Osteocyte (in vitro differentiated cells): ENCODE results near the gene IL12RB1. TPM values are rescaled to one million over a fixed set of nuclear protein-coding genes. Genes with fewer than 3 reads are reported as not detected.

ENCODE experiments used
- DNase-seq: peaks from one replicate; pipeline ENCODE4 v3.0.0; 2021; ENCODE audit warnings: mixed read lengths; ENCODE audit not compliant: unreplicated experiment; ENCODE audit errors: extremely low spot score
- H3K27ac Mint-ChIP-seq: one replicate; pipeline ENCODE4 v1.8.0; 2021; ENCODE audit warnings: mild to moderate bottlenecking, mixed read lengths; ENCODE audit not compliant: unreplicated experiment
- H3K27me3 Mint-ChIP-seq: one replicate; pipeline ENCODE4 v1.8.0; 2021; ENCODE audit warnings: mixed read lengths; ENCODE audit not compliant: unreplicated experiment
- H3K36me3 Mint-ChIP-seq: one replicate; pipeline ENCODE4 v1.8.0; 2021; ENCODE audit warnings: mixed read lengths; ENCODE audit not compliant: unreplicated experiment
- H3K4me1 Mint-ChIP-seq: one replicate; pipeline ENCODE4 v1.8.0; 2021; ENCODE audit warnings: mixed read lengths; ENCODE audit not compliant: unreplicated experiment
- H3K4me3 Mint-ChIP-seq: one replicate; pipeline ENCODE4 v1.8.0; 2021; ENCODE audit warnings: mild to moderate bottlenecking, moderate library complexity, mixed read lengths; ENCODE audit not compliant: unreplicated experiment
- H3K9me3 Mint-ChIP-seq: one replicate; pipeline ENCODE4 v1.8.0; 2021; ENCODE audit warnings: mixed read lengths; ENCODE audit not compliant: unreplicated experiment
- total RNA-seq: library from RNA; stranded (reverse); gene quantifications from 2 replicates; pipeline ENCODE4 v1.2.1, GENCODE V29; 2021
- TF ChIP-seq, protein P1 (sequence below): fragments of 200-600 bp; sonication (generic); IDR thresholded peaks from 2 replicates; pipeline ENCODE4 v1.5.0; 2021; ENCODE audit warnings: antibody characterized with exemption, mild to moderate bottlenecking, moderate library complexity

Gene IL12RB1
- total RNA-seq, 1 donor from 2014 or later: 0.51 TPM

DNA sequence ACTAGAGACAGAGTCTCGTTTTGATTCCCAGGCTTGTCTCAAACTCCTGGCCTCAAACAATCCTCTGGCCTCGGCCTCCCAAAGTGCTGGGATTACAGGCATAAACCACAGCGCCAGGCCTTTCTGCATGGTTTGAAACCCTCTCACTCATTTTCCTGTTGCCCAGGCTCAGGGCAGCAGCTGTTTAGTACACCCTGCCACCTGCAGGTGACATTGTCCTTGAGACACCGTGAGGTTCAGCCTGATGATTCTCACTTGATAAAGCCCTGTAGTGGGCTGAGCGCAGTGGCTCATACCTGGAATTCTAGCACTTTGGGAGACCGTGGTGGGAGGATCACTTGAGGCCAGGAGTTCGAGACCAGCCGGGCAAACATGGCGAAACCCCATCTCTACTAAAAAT lies 12.5 kb downstream of the IL12RB1 start:
- TF ChIP-seq, protein P1, sequence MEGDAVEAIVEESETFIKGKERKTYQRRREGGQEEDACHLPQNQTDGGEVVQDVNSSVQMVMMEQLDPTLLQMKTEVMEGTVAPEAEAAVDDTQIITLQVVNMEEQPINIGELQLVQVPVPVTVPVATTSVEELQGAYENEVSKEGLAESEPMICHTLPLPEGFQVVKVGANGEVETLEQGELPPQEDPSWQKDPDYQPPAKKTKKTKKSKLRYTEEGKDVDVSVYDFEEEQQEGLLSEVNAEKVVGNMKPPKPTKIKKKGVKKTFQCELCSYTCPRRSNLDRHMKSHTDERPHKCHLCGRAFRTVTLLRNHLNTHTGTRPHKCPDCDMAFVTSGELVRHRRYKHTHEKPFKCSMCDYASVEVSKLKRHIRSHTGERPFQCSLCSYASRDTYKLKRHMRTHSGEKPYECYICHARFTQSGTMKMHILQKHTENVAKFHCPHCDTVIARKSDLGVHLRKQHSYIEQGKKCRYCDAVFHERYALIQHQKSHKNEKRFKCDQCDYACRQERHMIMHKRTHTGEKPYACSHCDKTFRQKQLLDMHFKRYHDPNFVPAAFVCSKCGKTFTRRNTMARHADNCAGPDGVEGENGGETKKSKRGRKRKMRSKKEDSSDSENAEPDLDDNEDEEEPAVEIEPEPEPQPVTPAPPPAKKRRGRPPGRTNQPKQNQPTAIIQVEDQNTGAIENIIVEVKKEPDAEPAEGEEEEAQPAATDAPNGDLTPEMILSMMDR: no peak
- Mint-ChIP-seq H3K27ac (no peak overlapping the region), H3K27me3 (peaks cover 3% of the 10 kb centered on the region), H3K9me3 (no peaks in the 10 kb centered on the region), H3K4me3 (no peak overlapping the region), H3K4me1 (no peaks in the 10 kb centered on the region), H3K36me3 (no peaks in the 10 kb centered on the region)
- DNase-seq: no peak

DNA sequence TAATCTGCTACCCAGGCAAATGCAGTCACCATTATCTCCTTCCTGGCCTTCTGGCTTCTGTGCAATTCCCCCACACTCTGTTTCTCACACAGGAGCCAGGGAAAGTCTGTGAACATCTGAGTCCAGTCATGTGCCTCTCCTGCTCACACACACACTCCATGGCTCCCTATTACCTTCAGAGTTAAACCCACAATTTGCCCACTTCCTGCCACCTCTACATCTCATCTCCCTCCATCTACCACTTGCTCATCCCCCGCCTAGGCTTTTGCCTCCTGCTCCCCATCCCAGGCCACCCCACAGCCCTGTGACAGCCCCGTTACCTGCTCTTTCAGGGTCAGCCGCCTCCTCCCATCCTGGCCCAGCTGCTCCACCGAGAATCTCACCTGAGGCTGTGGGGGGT lies 13.5 kb downstream of the IL12RB1 start:
- no peak overlapping the region for H3K27ac Mint-ChIP-seq
- H3K4me3 Mint-ChIP-seq: no peak overlapping the region
- no peak for DNase-seq
- no peaks in the 10 kb centered on the region for H3K36me3 Mint-ChIP-seq
- H3K4me1 Mint-ChIP-seq: no peaks in the 10 kb centered on the region
- TF ChIP-seq, protein P1: no peak
- H3K27me3 Mint-ChIP-seq: peaks cover 3% of the 10 kb centered on the region
- no peaks in the 10 kb centered on the region for H3K9me3 Mint-ChIP-seq

DNA sequence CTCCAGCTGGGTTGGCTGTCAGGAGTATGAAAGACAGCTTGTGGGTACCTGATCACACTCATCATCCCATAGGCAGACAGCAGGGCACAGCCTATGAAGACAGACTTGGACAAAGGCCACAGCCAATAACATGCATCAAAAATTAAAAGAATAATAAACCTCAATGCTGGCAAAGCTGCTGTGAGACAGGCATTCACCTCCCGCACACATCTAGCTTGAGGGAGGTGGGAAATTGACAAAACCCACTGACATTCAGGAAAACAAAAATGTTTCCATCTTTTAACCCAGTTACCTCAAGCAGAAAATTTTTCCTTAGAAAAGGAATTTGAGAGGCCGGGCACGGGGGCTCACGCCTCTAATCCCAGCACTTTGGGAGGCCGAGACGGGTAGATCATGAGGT lies 14.4 kb downstream of the IL12RB1 start:
- Mint-ChIP-seq H3K9me3 (no peaks in the 10 kb centered on the region), H3K4me1 (no peaks in the 10 kb centered on the region), H3K4me3 (no peak overlapping the region), H3K27ac (no peak overlapping the region), H3K27me3 (peaks cover 3% of the 10 kb centered on the region), H3K36me3 (no peaks in the 10 kb centered on the region)
- TF ChIP-seq, protein P1: no peak
- no peak for DNase-seq

DNA sequence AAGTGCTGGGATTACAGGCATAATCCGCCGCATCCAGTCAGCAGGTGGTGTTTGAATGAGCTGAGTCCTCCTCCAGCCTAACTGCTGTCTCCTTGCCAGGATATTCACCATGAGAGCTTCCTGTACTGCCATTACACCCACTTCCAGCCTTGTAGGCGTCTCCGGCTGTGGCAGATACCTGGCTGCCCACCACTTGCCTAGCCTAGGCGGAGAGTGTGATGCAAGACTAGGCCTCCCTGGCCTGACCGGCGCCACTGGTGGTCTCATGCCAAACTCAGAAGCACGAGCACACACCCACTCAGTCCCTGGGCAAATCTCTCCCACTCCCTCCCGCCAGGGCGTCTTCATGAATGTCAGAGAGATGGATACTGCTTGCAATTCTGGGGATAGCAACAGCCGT lies 16.6 kb downstream of the IL12RB1 start:
- peaks cover 3% of the 10 kb centered on the region for H3K27me3 Mint-ChIP-seq
- no peaks in the 10 kb centered on the region for H3K9me3 Mint-ChIP-seq
- H3K4me1 Mint-ChIP-seq: no peaks in the 10 kb centered on the region
- no peak overlapping the region for H3K27ac Mint-ChIP-seq
- DNase-seq: no peak
- TF ChIP-seq, protein P1: no peak
- H3K36me3 Mint-ChIP-seq: no peaks in the 10 kb centered on the region
- no peak overlapping the region for H3K4me3 Mint-ChIP-seq

DNA sequence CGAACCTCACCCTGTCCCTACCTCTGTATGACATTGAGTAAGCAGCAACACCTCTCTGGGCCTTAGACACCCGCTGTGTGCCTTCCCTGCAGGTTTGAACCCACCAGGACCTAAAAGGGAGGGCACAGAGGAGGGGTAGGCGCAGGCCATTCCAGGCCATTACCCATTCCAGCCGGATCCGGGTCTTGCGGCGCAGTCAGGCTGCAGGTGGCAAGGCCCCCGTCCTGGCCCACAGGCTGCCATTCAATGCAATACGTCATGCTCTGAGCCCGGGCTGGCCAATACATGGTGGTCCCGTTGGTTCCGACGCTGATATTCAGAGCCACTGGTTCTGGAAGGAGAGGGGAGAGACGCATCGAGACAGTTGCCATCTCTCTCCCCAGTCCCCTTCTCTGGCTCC lies 17.4 kb downstream of the IL12RB1 start:
- no peaks in the 10 kb centered on the region for H3K36me3 Mint-ChIP-seq
- TF ChIP-seq, protein P1: no peak
- H3K27ac Mint-ChIP-seq: no peak overlapping the region
- no peaks in the 10 kb centered on the region for H3K4me1 Mint-ChIP-seq
- no peak for DNase-seq
- no peak overlapping the region for H3K4me3 Mint-ChIP-seq
- no peaks in the 10 kb centered on the region for H3K9me3 Mint-ChIP-seq
- H3K27me3 Mint-ChIP-seq: peaks cover 3% of the 10 kb centered on the region
